Peyer's patch (tissue), 4 donors: ENCODE results near the gene ADGRB3. TPM values are rescaled to one million over a fixed set of nuclear protein-coding genes. Genes with fewer than 3 reads are reported as not detected.
"Not testable (repeated sequence)": the region's sequence is repeated elsewhere in the genome, so short reads cannot be mapped to it uniquely, and the experiment has no call there.

Experiments used
- DNase-seq, 3 donors: peaks; one replicate each; pipeline ENCODE4 v3.0.0-alpha.2; 2017 to 2019
- H3K27ac ChIP-seq, 4 donors: fragments of 200-600 bp; sonication (generic); one replicate each; pipeline ENCODE4 v1.5.1; 2016 to 2019
- H3K27me3 ChIP-seq, 2 donors: fragments of 200-600 bp; sonication (generic); one replicate each; pipeline ENCODE4 v1.5.1; 2019
- H3K36me3 ChIP-seq, 3 donors: fragments of 200-600 bp; sonication (generic); one replicate each; pipeline ENCODE4 v1.5.1; 2016 to 2019
- H3K4me1 ChIP-seq, 4 donors: fragments of 200-600 bp; sonication (generic); one replicate each; pipeline ENCODE4 v1.5.1; 2016 to 2019
- H3K4me3 ChIP-seq, 4 donors: fragments of 200-600 bp; sonication (generic); 1 replicate in 3 of 4; 2 replicates in 1 of 4; pipeline ENCODE4 v1.5.1; 2016 to 2019; ENCODE audit warnings: mild to moderate bottlenecking in 1 of 4
- H3K9me3 ChIP-seq, 4 donors: fragments of 200-600 bp; sonication (generic); one replicate each; pipeline ENCODE4 v1.5.1; 2016 to 2019; ENCODE audit warnings: mild to moderate bottlenecking in 1 of 4
- CTCF ChIP-seq, 6 experiments: fragments of 450-650 bp in 4 of 6; fragments of 200-600 bp in 2 of 6; sonication (generic) in 1 of 6; IDR thresholded peaks; one replicate each; pipeline ENCODE4 v1.5.1; 2017 to 2019; ENCODE audit warnings: antibody characterized with exemption in 6 of 6, mild to moderate bottlenecking in 3 of 6, moderate library complexity in 1 of 6
- POLR2A ChIP-seq, 2 donors: fragments of 450-650 bp; IDR thresholded peaks; one replicate each; pipeline ENCODE4 v1.5.1; 2017; ENCODE audit warnings: antibody characterized with exemption in 2 of 2, mild to moderate bottlenecking in 2 of 2, moderate library complexity in 2 of 2
- total RNA-seq, 4 donors: library from RNA; depleted of rRNA; stranded (reverse); fragments of >200 nt; gene quantifications; one replicate each; pipeline ENCODE4 v1.1.0, GENCODE V29; 2016

ADGRB3 gene
- total RNA-seq, 4 donors from 2014 or later: 1.2 to 9.9 (median 2.5) TPM

GRCh38 chr6:68747110-68747790 is 112.2 kb downstream of the ADGRB3 start:
- DNase-seq: no peak
- no peaks in the 10 kb centered on the region for H3K36me3 ChIP-seq
- TF ChIP-seq POLR2A (IDR thresholded peaks at IDR 0.05) (no peak), CTCF (IDR thresholded peaks at IDR 0.05) (no peak)
- H3K27ac ChIP-seq: no peak overlapping the region
- no peaks in the 10 kb centered on the region for H3K4me1 ChIP-seq
- no peaks in the 10 kb centered on the region for H3K27me3 ChIP-seq
- H3K4me3 ChIP-seq: no peak overlapping the region
- H3K9me3 ChIP-seq: no peaks in the 10 kb centered on the region

- not testable (repeated sequence) for H3K4me1 ChIP-seq, H3K27me3 ChIP-seq, H3K27ac ChIP-seq, H3K9me3 ChIP-seq, H3K4me3 ChIP-seq, DNase-seq, H3K36me3 ChIP-seq
Measured at GRCh38 chr6:68747832-68748231, 112.8 kb downstream of the ADGRB3 start.

GRCh38 chr6:68754681-68755213 is 119.7 kb downstream of the ADGRB3 start:
- H3K4me1 ChIP-seq: no peaks in the 10 kb centered on the region
- TF ChIP-seq CTCF (IDR thresholded peaks at IDR 0.05): no peak
- no peak for TF ChIP-seq POLR2A (IDR thresholded peaks at IDR 0.05)

GRCh38 chr6:68756454-68757375 is 121.6 kb downstream of the ADGRB3 start:
- no peak overlapping the region for H3K27ac ChIP-seq
- H3K4me3 ChIP-seq: no peak overlapping the region
- TF ChIP-seq POLR2A (IDR thresholded peaks at IDR 0.05): no peak
- no peak for TF ChIP-seq CTCF (IDR thresholded peaks at IDR 0.05)
- no peaks in the 10 kb centered on the region for H3K27me3 ChIP-seq
- H3K4me1 ChIP-seq: no peaks in the 10 kb centered on the region
- DNase-seq: no peak
- no peaks in the 10 kb centered on the region for H3K36me3 ChIP-seq
- H3K9me3 ChIP-seq: no peaks in the 10 kb centered on the region

More at GRCh38 chr6:68754681-68755213, 119.7 kb downstream of the ADGRB3 start:
- DNase-seq: no peak
- Histone ChIP-seq H3K9me3 (no peaks in the 10 kb centered on the region), H3K36me3 (no peaks in the 10 kb centered on the region), H3K27ac (no peak overlapping the region), H3K4me3 (no peak overlapping the region), H3K27me3 (no peaks in the 10 kb centered on the region)

- Histone ChIP-seq H3K4me1 (no peaks in the 10 kb centered on the region), H3K27ac (no peak overlapping the region), H3K9me3 (no peaks in the 10 kb centered on the region), H3K36me3 (no peaks in the 10 kb centered on the region), H3K4me3 (no peak overlapping the region), H3K27me3 (no peaks in the 10 kb centered on the region)
- TF ChIP-seq CTCF (IDR thresholded peaks at IDR 0.05) (no peak), POLR2A (IDR thresholded peaks at IDR 0.05) (no peak)
- no peak for DNase-seq
Measured at GRCh38 chr6:68757821-68758220, 122.7 kb downstream of the ADGRB3 start.

- Histone ChIP-seq H3K36me3 (no peaks in the 10 kb centered on the region), H3K9me3 (no peaks in the 10 kb centered on the region), H3K27me3 (no peaks in the 10 kb centered on the region), H3K27ac (no peak overlapping the region), H3K4me1 (no peaks in the 10 kb centered on the region), H3K4me3 (no peak overlapping the region)
- no peak for TF ChIP-seq POLR2A (IDR thresholded peaks at IDR 0.05)
- TF ChIP-seq CTCF (IDR thresholded peaks at IDR 0.05): no peak
- no peak for DNase-seq
Measured at GRCh38 chr6:68758559-68758958, 123.5 kb downstream of the ADGRB3 start.
